Hippocampal formation (tissue), 2 donors: Measurements from ENCODE around the gene SHANK2.

Experiments used
- DNase-seq, 2 donors: peaks; one replicate each; lab custom pipeline; 2025; lab: John Stamatoyannopoulos, UW

SHANK2 gene

DNA sequence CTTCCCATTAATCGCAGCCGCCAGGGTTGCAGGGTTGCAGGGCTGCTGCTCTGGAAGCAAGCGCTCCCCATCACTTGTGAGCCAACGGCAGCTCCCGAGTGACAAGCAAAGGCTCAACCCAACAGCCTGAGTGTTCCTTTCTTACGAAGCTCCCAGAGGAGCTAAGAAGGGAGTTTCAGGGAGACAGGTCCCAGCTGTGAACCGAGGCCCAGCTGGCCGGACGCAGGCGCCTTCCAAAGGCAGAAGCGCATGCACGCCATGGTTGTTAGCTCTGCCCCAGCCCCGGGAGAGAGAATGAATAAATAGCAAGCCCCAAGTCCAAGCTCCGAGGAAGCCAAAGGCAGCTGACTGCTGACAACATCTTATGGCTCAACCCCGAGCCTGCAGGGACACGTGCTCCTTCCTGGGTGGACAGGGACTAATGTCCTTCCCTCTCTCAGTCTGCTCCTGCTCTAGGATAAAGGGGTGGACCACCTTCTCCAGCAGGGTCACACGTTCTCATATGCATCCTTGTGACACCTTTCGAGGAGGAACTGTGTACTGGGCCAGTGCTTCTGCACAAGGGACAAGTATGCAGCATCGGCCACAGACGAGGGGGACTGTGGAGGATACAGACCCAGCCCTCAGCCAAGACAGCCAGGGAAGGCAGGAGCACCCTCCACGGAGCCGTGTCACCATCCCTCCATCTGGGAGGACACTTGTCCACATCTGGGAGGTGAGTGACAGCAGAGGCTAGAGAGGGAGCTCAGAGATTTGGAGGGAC lies 29.9 kb downstream of the SHANK2 start:
- no peak for DNase-seq

DNA sequence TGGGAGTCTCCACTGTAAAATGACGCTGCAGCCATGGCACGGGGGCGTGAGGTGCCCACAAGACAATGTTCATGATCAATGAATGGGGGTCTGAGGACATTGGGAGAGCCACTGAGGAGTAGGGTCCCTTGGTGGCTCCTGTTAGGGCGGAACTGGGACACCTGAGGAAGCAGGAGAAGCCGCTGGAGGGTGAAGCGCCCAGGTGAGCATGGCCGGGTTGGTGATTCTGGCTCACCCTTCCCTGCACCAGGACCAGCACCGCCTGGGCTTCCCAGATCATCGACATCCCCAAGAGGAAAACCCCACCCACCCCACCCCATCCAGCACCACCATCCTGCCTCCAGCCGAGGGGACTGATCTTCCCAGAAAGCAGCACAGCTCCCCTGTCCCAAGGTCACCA lies 30.6 kb downstream of the SHANK2 start:
- no peak for DNase-seq

DNA sequence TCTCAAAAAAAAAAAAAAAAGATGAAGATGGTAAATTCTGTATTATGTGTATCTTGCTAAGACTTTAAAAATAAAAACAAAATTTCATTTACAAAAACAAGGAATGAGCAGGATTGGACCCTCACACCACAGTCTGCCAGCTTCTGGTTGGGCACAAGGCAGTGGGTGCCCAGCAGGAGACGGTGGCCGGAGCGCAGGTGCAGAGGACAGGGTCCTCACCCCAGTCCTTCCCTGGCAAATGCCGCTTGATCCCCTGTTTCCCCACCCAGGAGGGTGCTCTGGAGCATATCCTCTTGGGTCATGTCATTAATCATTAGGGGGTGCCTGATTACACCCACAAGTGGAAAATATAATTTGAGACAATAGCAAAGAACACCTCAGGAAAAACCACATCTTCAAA lies 31.2 kb downstream of the SHANK2 start:
- DNase-seq, result no peak

DNA sequence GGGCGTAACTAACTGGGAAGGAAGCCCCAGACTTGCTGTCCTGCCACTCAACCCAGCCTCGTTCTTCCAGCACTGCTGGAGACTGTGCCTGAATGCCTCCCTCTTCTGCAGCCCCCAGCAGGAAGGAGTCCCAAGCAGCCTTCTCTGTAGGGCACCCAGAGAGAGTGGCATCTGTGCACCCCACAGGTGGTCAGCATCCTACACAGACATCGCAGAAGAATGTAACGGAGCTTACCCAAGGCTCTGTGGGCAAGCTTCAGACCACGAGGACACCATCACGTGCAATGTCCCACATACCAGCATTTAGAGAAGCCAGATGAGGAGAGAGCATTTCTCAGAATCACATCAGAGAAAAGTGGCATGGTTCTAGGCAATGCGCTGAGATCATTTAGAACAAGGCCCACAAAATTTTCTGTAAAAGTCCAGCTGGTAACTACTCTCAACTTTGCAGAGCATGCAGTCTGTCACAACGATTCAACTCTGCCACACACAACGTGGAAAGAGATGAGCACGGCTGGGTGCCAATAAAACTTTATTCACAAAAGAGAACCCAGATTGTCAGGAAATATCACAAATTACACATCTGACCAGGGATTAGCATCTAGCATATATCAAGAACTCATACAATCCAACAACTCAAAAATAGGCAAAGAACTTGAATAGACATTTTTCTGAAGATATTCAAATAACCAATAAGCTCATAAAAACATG lies 33.4 kb downstream of the SHANK2 start:
- no peak for DNase-seq

DNA sequence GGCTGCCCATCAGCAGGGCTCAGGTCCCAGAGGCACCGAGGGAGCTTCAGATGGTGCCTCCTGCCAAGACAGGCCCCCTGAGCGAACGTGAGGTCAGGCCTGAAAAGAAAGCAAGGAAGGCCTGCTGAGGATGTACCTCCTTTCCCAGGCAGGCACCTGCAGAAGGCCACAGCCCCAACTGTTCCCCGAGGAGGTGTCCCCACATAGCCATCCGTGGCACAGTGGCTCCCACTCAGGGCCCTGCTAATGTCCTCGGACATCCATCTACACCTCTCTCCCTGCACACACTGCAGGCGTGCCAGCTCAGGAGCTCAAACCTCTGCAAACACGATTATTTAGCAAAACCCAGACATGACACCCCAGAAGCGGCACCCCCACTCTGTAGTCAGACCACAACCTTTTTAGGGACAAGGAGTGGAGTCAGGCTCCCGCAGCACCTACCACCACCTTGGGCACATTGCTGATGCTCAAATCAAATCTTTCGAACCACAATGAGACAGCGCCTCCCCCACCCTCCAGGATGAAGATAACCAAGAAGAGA lies 36.9 kb downstream of the SHANK2 start:
- no peak for DNase-seq

- DNase-seq, result no peak
Observed at GRCh38 chr11:71214553-71215424, 37.6 kb downstream of the SHANK2 start.

DNA sequence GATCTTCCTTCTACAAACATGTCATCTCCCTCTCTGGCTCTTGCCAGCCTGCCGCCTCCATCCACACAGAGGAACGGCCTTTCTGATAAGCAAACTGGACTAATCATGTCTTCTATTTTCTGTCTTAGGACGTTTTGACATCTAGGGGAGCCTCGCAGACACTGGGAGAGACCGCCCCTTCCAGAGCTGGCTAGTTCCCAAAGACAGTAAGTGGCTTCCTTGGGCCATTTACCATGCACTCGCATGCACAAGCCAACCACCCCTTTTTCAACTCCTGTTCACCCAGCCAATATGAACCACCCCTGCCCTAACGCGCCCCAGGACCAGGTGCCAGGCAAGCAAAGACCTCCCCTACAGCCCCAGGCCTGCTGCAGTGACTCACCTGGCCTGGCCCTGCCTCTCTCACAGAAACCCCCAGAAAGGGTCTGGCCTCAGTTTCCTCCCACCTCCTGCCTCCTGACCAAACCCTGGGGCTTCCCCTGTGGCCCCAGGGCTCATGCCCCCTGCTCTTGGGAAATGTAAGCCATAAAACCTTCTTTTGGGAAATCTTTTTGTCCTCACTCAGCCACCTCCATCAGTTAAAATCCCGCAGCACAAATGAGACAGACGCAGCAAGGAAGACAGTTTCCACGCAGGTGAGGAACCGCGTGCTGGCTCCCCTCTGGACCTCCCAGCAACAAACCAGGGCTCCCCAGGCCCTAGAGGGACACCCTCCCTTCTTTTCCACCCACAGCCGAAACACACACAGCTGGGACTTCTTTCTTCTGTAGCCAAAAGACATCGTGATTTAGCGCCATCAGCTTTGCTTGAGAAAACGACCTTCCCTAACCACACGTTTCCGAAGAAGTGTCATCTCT lies 38.5 kb downstream of the SHANK2 start:
- DNase-seq, result no peak

- no peak for DNase-seq
Observed at GRCh38 chr11:71212871-71213559, 39.4 kb downstream of the SHANK2 start.

GRCh38 chr11:71211631-71212030 lies 40.7 kb downstream of the SHANK2 start:
- no peak for DNase-seq

DNA sequence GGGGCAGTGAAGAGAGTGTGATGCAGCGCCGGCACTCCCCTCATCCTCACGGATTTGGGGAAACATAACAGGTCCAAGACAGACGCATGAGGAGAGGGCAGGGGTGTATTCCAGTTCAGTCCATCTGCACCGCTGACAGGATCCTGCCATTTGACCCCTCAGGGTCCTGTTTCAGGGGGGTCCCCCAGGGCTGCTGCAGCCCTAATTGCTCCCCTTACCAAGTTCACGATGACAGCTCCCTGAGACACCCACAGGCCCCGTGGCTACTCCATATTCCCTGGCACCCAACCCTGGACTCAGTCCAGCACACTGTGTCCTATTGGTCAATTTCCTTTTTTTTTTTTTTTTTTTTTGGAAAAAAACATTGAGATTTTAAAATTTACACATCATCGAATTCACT lies 41.5 kb downstream of the SHANK2 start:
- DNase-seq, result no peak

DNA sequence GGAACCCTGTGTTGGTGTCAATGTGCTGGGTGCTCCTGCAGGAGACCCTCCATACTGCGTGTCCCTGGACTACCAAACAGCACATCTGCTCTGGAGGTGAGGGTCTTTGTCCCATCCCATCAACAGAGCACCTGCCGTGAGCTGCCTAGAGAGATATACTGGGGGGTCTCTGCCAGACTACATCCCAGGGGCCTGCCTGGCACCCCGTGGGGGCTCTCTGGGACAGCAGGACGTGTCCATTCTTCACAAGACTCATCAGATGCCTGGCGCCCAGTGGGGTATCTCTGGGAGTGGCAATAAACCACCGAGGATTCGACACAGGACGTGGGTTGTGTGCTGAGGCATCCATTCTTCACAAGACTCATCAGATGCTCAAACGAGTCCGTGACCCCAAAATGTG lies 42.7 kb downstream of the SHANK2 start:
- DNase-seq, result no peak

DNA sequence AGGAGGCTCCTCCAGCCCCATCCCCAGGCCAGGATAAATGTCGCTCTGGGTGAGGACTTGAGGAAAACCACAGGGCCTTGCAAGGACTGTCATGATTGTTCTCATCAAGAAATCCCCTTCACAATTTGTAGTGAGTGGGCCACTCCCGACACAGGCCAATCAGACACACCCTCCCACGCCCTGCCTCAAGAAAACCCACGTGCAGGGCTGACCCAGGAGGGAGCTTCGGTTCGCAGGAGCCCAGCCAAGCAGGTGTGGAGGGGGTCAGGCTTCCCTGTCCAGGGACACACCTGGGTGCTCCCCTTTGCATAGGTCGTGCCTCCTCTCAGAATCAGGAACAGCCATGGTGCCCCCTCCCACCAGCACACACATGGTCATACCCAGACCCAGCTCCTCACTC lies 43.2 kb downstream of the SHANK2 start:
- no peak for DNase-seq

DNA sequence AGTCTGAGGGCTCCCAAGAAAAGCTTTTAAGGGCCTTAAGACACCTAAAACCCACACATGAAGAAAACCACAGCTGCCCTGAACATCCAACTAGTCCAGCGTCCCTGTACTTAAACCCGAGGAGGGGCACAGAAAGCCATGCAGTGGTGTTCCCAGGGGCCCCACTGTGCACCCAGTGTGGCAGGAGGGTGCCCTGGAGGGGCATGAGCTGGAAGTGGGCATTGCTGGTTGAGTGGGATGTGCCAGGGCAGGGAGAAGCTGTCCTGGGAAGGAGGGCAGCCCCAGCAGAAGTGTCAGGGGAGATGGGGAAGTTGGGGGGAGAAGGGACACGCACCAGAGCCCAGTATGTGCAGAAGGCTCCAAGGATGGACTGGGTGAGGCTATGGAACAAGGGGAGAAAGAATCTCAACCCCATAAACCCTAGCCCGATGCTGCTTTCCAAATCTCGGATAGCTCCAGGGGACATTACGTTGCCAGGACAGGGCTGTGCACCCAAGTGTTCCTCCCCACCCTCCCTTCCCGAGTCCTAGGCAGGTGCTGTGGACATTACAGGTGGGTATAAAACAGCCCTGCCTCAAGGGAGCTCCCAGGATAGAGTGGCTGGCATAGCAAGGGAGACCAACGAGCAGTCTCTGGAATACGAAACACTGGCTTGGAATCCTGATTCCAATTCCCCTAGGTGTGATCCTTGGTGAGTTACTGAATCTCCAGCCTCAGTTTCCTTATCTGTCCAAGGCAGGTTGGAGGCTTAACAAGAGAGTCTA lies 44.2 kb downstream of the SHANK2 start:
- DNase-seq, result no peak

DNA sequence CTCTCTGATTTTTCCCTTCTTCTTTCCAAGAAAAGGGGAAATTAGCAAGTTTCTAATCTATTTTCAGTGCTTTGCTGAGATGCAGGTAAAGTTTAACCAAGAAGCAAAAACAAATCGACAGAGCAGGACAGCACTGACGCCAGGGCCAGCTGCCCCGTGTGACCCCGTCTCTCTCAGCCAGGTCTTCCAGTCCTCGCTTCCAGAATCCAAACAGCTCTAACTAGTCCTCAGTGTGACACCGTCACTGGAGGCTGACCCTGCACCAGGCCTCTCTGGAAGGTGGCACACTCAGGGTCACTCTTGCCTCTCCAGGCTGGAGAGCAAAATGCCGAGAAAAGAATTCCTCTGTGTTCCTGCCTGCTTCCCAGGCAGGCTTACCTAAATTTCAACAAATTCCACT lies 44.8 kb downstream of the SHANK2 start:
- no peak for DNase-seq

DNA sequence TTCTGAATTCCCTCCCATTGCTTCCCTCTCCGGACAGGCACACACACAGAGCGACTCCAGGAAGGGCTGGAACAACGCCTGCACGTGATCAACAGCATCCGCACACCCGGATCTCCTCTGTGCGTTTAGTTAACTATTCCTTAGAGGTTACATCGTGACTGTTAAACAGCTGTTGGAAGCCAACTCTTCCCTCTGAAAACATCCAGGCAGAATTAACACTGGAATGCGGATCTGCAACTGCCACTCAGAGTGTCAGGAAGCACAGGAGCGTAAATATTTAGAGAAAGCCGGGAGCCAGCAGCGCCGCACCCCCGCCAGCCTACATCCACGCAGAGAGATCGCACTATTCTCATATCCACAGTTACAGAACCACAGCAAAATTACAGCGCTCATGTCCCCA lies 46.2 kb downstream of the SHANK2 start:
- DNase-seq, result no peak

DNA sequence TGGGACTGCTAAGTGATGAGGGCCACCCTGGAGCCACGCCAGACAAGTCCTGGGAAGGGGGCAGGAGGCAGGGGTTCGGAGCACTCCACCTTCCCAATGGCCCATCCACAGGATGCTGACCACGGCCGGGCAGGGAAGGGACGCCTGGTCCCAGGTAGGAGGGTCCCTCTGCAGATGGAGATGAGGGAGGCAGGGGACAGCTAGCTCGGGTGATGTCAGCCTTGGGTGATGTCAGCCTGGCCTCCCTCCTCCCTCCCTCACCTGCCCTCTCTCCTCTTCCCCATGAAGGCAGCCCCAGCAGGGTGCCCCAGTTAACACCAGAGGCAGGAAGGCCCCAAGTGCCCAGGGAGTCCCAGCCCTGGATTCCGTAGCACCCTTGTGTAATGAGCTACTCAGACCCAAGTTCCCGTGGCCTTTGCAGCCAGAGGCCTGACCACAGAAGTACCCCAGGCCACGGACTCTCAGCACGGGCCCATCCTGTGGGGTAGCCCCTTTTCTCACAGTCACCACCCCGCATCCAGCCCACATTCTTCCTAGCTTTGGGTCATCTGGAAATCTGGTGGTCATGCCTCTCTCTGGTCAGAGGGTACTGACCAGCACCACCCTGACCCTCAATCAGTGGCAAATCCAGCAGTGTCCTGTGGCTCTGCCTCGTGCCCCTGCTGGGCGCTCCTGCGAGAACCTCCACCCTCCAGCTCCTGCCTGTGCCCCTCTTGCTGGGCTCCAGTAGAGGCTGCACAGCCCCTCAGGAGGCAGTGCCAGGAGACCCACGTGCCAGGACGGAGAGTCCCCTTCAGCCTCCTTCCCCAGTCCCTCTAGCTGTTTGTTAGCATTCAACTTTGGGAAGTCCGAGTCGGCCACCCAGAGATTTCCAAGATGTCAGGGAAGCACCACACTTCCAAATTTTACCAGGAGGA lies 47.4 kb downstream of the SHANK2 start:
- DNase-seq, result no peak

DNA sequence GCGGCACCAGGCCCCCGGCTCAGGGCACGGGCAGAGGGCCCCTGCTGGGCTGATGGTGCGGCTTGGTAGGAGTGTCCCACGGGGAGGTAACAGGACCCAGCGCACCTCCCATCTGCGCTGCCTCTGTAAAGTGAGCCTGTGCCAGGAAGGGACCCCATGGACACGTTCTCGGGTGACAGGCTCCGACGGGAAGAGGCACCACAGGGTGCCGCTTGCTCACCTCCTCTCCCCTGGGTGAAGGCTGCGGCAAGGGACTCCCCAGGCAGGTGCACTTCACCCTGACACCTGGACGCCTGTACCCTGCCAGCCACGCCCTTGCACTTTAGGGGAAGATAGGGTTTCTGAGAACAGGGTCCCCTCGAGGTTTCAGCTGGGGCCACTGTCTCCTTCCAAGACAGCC lies 48.1 kb downstream of the SHANK2 start:
- DNase-seq, result no peak

DNA sequence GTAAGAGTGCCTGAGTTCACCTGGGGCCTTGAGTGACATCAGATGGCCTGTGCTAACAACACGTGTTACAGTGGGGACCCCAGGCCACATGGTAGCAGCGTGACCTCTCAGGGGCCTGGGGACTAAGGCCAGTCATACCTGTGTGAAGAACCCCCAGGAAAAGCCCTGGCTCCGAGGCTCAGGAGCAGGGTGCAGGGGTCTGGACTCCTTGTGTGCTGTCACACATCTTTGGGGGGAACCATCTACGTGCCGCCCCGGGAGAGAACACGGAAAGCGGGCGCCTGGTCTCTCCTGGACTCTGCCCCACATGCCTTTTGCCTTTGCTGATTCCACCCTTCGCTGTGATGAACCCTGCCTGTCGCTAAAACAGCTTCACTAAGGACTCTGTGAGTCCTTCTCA lies 48.7 kb downstream of the SHANK2 start:
- no peak for DNase-seq

GRCh38 chr11:71202966-71203365 lies 49.4 kb downstream of the SHANK2 start:
- no peak for DNase-seq
